ENCODE measurements around the gene ZBTB7C. TPM values are rescaled to one million over a fixed set of nuclear protein-coding genes. Genes with fewer than 3 reads are reported as not detected.

The ZBTB7C gene
- total and polyA plus RNA-seq, 3 experiments from 2014 or later, result 0.13 TPM; not detected in 2

- Histone ChIP-seq H3K9me3 (ENCODE audit: low read length) (no peaks in the 10 kb centered on the region), H3K27me3 (ENCODE audit: insufficient read depth, low read length, poor library complexity, severe bottlenecking) (no peaks in the 10 kb centered on the region), H3K36me3 (ENCODE audit: insufficient read depth, low read length) (no peaks in the 10 kb centered on the region), H3K4me3 (ENCODE audit: low read length) (no peak overlapping the region), H3K4me1 (ENCODE audit: insufficient read depth, low read length) (no peaks in the 10 kb centered on the region), H3K27ac (ENCODE audit: low read depth, low read length) (no peak overlapping the region)
- H3K27ac Mint-ChIP-seq, result no peak overlapping the region
- POLR2A ChIA-PET, result no interaction called here
- no peaks in the 10 kb centered on the region for H3K9me3 Mint-ChIP-seq
- no peak for DNase-seq
- H3K36me3 Mint-ChIP-seq, result no peaks in the 10 kb centered on the region
- H3K27me3 Mint-ChIP-seq, result peaks cover 7% of the 10 kb centered on the region in 2 donors
- H3K4me3 Mint-ChIP-seq, result no peak overlapping the region
- CTCF ChIA-PET, result no interaction called here
- H3K4me1 Mint-ChIP-seq, result no peaks in the 10 kb centered on the region
These were observed 317.2 kb downstream of the ZBTB7C start for GRCh38 chr18:48091869-48092497.

DNA sequence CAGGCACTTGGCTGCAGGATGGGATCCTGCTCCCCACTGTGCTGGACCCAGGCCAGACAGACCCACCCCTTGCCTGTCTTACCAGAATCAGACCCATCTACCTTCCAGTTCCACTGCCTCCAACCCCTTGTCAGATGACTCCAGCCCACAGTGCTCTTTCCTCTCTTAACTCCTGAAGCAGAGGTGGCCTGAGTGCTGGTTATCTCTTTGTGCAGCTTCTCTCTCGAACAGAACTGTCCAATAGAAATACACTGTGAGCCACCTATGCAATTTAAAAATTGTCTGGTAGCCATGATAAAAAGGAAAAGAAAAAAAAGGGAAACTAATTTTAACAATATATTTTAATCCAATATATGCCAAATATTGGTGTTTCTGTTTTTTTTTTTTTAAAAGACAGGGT is 318.5 kb downstream of the ZBTB7C start:
- ChIA-PET POLR2A (no interaction called here), CTCF (interaction anchor here (0.7 kb wide), 1 partner anchor 60 kb away, joined by 3 read pairs; no protein-coding TSS in a partner anchor)
- Mint-ChIP-seq H3K36me3 (no peaks in the 10 kb centered on the region), H3K4me3 (no peak overlapping the region), H3K9me3 (no peaks in the 10 kb centered on the region), H3K27ac (no peak overlapping the region), H3K27me3 (peaks cover 5 to 9% of the 10 kb centered on the region in 2 donors), H3K4me1 (no peaks in the 10 kb centered on the region)
- no peaks in the 10 kb centered on the region for H3K4me1 ChIP-seq (ENCODE audit: insufficient read depth, low read length)
- no peaks in the 10 kb centered on the region for H3K27me3 ChIP-seq (ENCODE audit: insufficient read depth, low read length, poor library complexity, severe bottlenecking)
- no peaks in the 10 kb centered on the region for H3K36me3 ChIP-seq (ENCODE audit: insufficient read depth, low read length)
- no peak for DNase-seq
- H3K4me3 ChIP-seq (ENCODE audit: low read length), result no peak overlapping the region
- no peak overlapping the region for H3K27ac ChIP-seq (ENCODE audit: low read depth, low read length)
- no peaks in the 10 kb centered on the region for H3K9me3 ChIP-seq (ENCODE audit: low read length)

- no peak overlapping the region for H3K4me3 ChIP-seq (ENCODE audit: low read length)
- H3K36me3 Mint-ChIP-seq, result no peaks in the 10 kb centered on the region
- peaks cover 5 to 9% of the 10 kb centered on the region in 2 donors for H3K27me3 Mint-ChIP-seq
- CTCF ChIA-PET, result no interaction called here
- H3K4me1 Mint-ChIP-seq, result no peaks in the 10 kb centered on the region
- no peaks in the 10 kb centered on the region for H3K4me1 ChIP-seq (ENCODE audit: insufficient read depth, low read length)
- POLR2A ChIA-PET, result no interaction called here
- H3K4me3 Mint-ChIP-seq, result no peak overlapping the region
- no peak overlapping the region for H3K27ac Mint-ChIP-seq
- no peak for DNase-seq
- no peaks in the 10 kb centered on the region for H3K9me3 Mint-ChIP-seq
- no peaks in the 10 kb centered on the region for H3K27me3 ChIP-seq (ENCODE audit: insufficient read depth, low read length, poor library complexity, severe bottlenecking)
- H3K27ac ChIP-seq (ENCODE audit: low read depth, low read length), result no peak overlapping the region
- H3K9me3 ChIP-seq (ENCODE audit: low read length), result no peaks in the 10 kb centered on the region
- no peaks in the 10 kb centered on the region for H3K36me3 ChIP-seq (ENCODE audit: insufficient read depth, low read length)
These were observed 319.2 kb downstream of the ZBTB7C start for GRCh38 chr18:48090021-48090420.

DNA sequence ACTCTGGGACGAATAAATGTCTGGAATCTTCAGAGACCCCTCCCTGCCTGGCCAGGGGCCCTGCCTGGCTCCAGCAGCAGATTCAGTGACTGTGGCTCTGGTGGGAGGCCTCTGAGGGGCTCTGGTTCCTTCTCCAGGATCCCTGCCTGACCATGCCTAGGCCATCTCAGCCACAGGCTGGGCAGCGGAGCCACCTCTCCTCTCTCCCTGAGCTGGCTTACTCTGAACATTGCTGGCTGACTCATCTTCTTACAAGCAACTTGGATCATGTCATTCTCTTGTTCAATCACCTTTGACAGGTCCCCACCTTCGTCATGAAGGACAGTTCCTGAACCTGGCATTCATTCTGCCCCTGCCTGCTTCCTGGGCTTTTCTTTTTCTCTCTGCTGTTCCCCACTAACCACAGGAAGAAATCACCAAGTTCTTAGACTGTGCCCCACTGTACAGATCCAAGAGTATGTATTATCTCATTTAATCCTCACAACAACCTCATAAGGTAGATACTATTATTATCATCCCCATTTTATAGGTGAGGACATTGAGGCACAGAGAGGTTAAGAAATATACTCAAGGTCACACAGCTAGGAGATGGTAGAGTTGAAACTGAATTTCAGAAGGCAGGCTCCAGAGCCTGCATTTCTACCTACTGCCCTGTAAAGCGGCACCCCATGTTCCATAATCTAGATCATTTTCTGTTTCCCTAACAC is 323.2 kb downstream of the ZBTB7C start:
- Mint-ChIP-seq H3K9me3 (no peaks in the 10 kb centered on the region), H3K4me3 (no peak overlapping the region), H3K4me1 (no peaks in the 10 kb centered on the region), H3K36me3 (no peaks in the 10 kb centered on the region), H3K27ac (peak overlapping the region in 1 of 8 donors; percentile 59), H3K27me3 (peaks cover 4 to 5% of the 10 kb centered on the region in 2 donors)
- DNase-seq, result no peak
- Histone ChIP-seq H3K9me3 (ENCODE audit: low read length) (no peaks in the 10 kb centered on the region), H3K27ac (ENCODE audit: low read depth, low read length) (no peak overlapping the region), H3K36me3 (ENCODE audit: insufficient read depth, low read length) (no peaks in the 10 kb centered on the region), H3K4me3 (ENCODE audit: low read length) (no peak overlapping the region), H3K27me3 (ENCODE audit: insufficient read depth, low read length, poor library complexity, severe bottlenecking) (no peaks in the 10 kb centered on the region), H3K4me1 (ENCODE audit: insufficient read depth, low read length) (no peaks in the 10 kb centered on the region)
- ChIA-PET CTCF (no interaction called here), POLR2A (no interaction called here)

DNA sequence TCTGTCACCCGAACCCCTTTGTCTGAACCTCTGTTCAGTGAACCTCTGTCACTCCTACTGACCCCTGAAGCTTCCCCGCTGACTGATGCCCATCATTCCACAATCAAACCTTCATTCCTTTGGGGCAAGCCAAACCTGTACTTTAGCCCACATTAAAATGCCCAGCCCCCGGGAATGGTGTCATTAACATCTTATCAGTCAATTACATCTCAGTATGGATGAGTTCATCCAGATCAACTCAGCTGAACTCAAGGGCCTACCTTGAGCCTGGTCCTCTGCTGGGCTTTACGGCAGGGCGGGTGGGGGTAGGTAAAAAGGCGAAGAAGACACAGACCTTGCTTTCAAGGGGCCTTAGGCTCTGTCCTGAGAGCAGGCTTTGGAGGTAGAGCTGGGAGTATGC is 324.3 kb downstream of the ZBTB7C start:
- H3K36me3 ChIP-seq (ENCODE audit: insufficient read depth, low read length), result no peaks in the 10 kb centered on the region
- no peak overlapping the region for H3K4me3 Mint-ChIP-seq
- H3K27me3 ChIP-seq (ENCODE audit: insufficient read depth, low read length, poor library complexity, severe bottlenecking), result no peaks in the 10 kb centered on the region
- ChIA-PET CTCF (no interaction called here), POLR2A (no interaction called here)
- no peak for DNase-seq
- H3K9me3 Mint-ChIP-seq, result no peaks in the 10 kb centered on the region
- no peaks in the 10 kb centered on the region for H3K36me3 Mint-ChIP-seq
- H3K27ac ChIP-seq (ENCODE audit: low read depth, low read length), result no peak overlapping the region
- no peaks in the 10 kb centered on the region for H3K4me1 ChIP-seq (ENCODE audit: insufficient read depth, low read length)
- H3K4me3 ChIP-seq (ENCODE audit: low read length), result no peak overlapping the region
- H3K4me1 Mint-ChIP-seq, result no peaks in the 10 kb centered on the region
- peaks cover 4 to 5% of the 10 kb centered on the region in 2 donors for H3K27me3 Mint-ChIP-seq
- H3K9me3 ChIP-seq (ENCODE audit: low read length), result no peaks in the 10 kb centered on the region
- H3K27ac Mint-ChIP-seq, result no peak overlapping the region

- Histone ChIP-seq H3K27ac (ENCODE audit: low read depth, low read length) (no peak overlapping the region), H3K27me3 (ENCODE audit: insufficient read depth, low read length, poor library complexity, severe bottlenecking) (no peaks in the 10 kb centered on the region), H3K4me1 (ENCODE audit: insufficient read depth, low read length) (no peaks in the 10 kb centered on the region), H3K36me3 (ENCODE audit: insufficient read depth, low read length) (no peaks in the 10 kb centered on the region), H3K9me3 (ENCODE audit: low read length) (no peaks in the 10 kb centered on the region), H3K4me3 (ENCODE audit: low read length) (no peak overlapping the region)
- H3K4me3 Mint-ChIP-seq, result no peak overlapping the region
- H3K27me3 Mint-ChIP-seq, result peaks cover 3 to 5% of the 10 kb centered on the region in 2 donors
- no peak for DNase-seq
- ChIA-PET POLR2A (no interaction called here), CTCF (no interaction called here)
- no peaks in the 10 kb centered on the region for H3K36me3 Mint-ChIP-seq
- H3K4me1 Mint-ChIP-seq, result no peaks in the 10 kb centered on the region
- H3K27ac Mint-ChIP-seq, result no peak overlapping the region
- no peaks in the 10 kb centered on the region for H3K9me3 Mint-ChIP-seq
These were observed 325.0 kb downstream of the ZBTB7C start for GRCh38 chr18:48084041-48084757.

DNA sequence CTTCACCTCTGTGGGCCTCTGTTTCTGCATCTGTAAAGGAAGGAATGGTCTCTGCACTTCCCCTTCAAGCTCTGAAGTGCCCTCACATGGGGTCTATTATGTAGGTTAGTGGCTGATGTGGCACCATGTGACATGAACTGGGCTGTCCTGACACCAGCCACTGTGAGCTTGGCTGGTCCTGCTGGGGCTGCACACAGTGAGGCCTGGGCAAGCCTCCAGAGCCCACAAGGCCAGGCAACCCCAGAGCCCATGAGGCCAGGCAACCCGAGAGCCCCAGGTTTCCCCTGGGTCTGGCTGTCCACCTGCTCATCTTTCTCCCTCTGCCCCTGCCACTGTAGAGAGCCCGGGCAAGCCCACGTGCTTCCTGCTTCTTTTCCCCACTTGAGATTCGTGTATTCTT is 328.6 kb downstream of the ZBTB7C start:
- CTCF ChIA-PET, result no interaction called here
- Histone ChIP-seq H3K27me3 (ENCODE audit: insufficient read depth, low read length, poor library complexity, severe bottlenecking) (no peaks in the 10 kb centered on the region), H3K4me1 (ENCODE audit: insufficient read depth, low read length) (no peaks in the 10 kb centered on the region), H3K36me3 (ENCODE audit: insufficient read depth, low read length) (no peaks in the 10 kb centered on the region), H3K9me3 (ENCODE audit: low read length) (no peaks in the 10 kb centered on the region), H3K4me3 (ENCODE audit: low read length) (no peak overlapping the region), H3K27ac (ENCODE audit: low read depth, low read length) (no peak overlapping the region)
- POLR2A ChIA-PET, result no interaction called here
- Mint-ChIP-seq H3K27me3 (peaks cover 0 to 6% of the 10 kb centered on the region in 2 donors), H3K36me3 (no peaks in the 10 kb centered on the region), H3K4me3 (no peak overlapping the region), H3K9me3 (no peaks in the 10 kb centered on the region), H3K27ac (no peak overlapping the region), H3K4me1 (no peaks in the 10 kb centered on the region)
- no peak for DNase-seq

DNA sequence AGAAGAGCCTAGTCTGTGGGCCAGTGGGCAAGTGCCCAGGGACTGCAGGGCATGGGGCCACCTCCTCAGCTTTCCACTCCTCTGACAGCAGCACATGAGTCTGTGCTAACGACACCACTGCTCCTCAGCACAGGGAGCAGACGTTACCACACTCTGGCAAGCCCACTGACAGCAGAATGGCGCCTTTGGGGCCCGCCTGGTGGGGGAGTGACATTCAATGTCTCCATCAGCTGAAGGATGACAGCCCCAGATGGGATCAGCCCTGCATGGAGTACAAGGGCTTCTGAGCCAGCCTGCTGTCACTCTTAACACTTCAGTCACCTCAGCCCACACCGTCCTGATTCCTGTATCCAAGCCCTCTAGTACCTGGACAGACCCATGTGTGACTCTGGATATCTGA is 329.3 kb downstream of the ZBTB7C start:
- no peaks in the 10 kb centered on the region for H3K9me3 Mint-ChIP-seq
- DNase-seq, result no peak
- H3K27ac ChIP-seq (ENCODE audit: low read depth, low read length), result no peak overlapping the region
- peaks cover 0 to 9% of the 10 kb centered on the region in 2 donors for H3K27me3 Mint-ChIP-seq
- ChIA-PET POLR2A (no interaction called here), CTCF (no interaction called here)
- no peaks in the 10 kb centered on the region for H3K27me3 ChIP-seq (ENCODE audit: insufficient read depth, low read length, poor library complexity, severe bottlenecking)
- H3K36me3 ChIP-seq (ENCODE audit: insufficient read depth, low read length), result no peaks in the 10 kb centered on the region
- H3K4me1 Mint-ChIP-seq, result no peaks in the 10 kb centered on the region
- H3K36me3 Mint-ChIP-seq, result no peaks in the 10 kb centered on the region
- H3K4me1 ChIP-seq (ENCODE audit: insufficient read depth, low read length), result no peaks in the 10 kb centered on the region
- no peak overlapping the region for H3K4me3 ChIP-seq (ENCODE audit: low read length)
- no peaks in the 10 kb centered on the region for H3K9me3 ChIP-seq (ENCODE audit: low read length)
- no peak overlapping the region for H3K4me3 Mint-ChIP-seq
- no peak overlapping the region for H3K27ac Mint-ChIP-seq
